DMS79 treated with DMSO at 0.1 percent for 48 hours (cell line): Measurements from ENCODE around the gene SULT1A3.
"Not testable (repeated sequence)": the region's sequence is repeated elsewhere in the genome, so short reads cannot be mapped to it uniquely, and the experiment has no call there.

Source experiments
- DNase-seq: peaks from one replicate; lab custom pipeline; 2025; lab: John Stamatoyannopoulos, UW

The SULT1A3 gene

DNA sequence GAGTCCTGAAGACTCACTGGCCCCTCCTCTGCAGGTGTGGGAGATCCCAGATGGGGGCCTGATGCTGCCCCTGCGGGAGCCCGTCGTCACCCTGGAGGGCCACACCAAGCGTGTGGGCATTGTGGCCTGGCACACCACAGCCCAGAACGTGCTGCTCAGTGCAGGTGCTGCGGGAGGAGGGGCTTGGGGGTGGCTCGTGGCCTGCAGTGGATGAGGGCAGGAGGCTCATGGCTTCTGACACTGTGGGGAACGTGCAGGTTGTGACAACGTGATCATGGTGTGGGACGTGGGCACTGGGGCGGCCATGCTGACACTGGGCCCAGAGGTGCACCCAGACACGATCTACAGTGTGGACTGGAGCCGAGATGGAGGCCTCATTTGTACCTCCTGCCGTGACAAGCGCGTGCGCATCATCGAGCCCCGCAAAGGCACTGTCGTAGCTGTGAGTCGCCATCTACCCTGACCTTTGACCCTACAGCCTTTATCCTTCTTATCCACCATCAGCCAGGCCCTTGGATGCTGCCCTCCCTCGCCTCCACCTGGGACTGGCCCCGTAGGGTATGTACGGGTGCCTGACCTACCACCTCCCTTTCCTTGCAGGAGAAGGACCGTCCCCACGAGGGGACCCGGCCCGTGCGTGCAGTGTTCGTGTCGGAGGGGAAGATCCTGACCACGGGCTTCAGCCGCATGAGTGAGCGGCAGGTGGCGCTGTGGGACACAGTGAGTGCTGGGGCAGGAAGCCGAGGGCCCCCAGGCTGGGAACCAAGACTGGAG is 12.1 kb upstream of the SULT1A3 start:
- no peak for DNase-seq

DNA sequence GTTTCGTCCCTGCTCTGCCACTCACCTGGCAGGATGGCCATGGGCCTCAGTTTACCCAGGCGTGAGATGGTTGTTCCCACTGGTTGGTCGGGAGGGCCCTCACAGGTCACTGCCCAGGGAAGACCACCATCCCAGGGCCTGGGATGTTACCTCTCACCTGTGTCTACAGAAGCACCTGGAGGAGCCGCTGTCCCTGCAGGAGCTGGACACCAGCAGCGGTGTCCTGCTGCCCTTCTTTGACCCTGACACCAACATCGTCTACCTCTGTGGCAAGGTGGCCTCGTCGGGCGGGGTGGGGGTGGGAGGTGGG is 11.5 kb upstream of the SULT1A3 start:
- no peak for DNase-seq

DNA sequence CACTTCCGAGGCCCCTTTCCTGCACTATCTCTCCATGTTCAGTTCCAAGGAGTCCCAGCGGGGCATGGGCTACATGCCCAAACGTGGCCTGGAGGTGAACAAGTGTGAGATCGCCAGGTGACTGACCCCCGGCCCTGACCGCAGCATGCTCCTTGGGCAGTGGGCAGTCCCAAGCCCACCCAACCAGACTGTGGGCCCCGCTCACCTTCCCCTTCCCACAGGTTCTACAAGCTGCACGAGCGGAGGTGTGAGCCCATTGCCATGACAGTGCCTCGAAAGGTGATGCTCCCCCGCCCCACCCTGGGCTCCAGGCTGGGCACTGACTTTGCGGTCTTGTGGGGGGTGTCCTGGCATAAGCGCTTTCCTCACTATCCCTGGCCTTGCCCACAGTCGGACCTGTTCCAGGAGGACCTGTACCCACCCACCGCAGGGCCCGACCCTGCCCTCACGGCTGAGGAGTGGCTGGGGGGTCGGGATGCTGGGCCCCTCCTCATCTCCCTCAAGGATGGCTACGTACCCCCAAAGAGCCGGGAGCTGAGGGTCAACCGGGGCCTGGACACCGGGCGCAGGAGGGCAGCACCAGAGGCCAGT is 11.0 kb upstream of the SULT1A3 start:
- DNase-seq = no peak

DNA sequence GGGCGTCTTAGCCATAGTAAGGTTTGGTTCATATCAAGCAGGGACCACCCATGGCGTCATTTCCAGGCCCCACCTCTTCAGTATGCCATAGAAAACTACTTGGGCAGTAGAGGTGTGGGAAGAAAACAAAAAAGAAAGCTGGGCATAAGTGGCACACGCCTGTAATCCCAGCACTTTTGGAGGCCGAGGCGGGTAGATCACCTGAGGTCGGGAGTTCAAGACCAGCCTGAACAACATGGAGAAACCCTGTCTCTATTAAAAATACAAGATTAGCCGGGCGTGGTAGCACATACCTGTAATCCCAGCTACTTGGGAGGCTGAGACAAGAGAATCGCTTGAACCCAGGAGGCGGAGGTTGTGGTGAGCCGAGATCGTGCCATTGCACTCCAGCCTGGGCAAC is 7.9 kb upstream of the SULT1A3 start:
- DNase-seq = not testable (repeated sequence)

DNA sequence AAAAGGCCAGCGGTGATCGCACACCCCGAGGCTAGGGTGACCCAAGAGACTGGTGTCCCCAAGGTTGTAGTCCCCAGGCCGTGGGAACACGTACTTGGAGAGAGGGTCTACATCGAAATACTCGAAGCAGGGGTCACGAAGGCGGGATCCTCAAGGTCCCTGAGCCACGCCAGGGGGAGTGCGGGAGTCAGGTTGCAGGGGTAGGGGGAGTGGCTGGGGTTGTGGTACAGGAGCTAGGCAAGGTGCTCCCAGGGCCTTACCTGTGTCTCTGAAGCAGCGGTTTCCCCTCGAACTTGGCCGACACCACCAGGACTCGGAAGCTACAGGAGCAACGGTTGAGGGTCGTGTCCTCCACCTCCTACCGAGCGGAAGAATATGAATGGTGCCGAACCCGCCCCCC is 6.0 kb upstream of the SULT1A3 start:
- not testable (repeated sequence) for DNase-seq

DNA sequence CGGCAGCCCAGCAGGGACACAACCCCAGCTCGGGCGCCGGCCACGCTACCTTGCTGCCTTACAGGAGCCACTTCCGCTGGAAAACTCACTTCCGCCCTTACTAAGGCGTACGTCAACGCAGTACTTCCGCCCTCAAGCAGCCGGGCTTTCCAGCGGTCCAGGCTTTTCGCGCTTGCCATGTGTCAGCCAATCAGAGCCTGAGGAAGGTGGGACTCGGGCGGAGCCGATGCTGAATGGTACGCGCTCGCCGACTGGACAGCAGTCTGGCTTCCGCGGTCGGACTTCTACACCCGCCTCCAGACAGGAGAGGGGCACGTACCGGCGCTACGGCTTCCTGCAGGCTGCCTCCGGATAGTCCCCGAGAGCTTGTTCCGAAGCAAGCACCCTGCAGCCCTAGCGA is 5.4 kb upstream of the SULT1A3 start, which contains the start of the genes BOLA2B and SLX1A:
Gene BOLA2B, minus strand, starts transcription at position 52 of the 400 bp plus-strand sequence. CDS start 71 bp downstream, outside the sequence.
Gene SLX1A, plus strand, starts transcription at position 261 of the 400 bp plus-strand sequence. CDS start 210 bp downstream, outside the sequence.
- DNase-seq = not testable (repeated sequence)

DNA sequence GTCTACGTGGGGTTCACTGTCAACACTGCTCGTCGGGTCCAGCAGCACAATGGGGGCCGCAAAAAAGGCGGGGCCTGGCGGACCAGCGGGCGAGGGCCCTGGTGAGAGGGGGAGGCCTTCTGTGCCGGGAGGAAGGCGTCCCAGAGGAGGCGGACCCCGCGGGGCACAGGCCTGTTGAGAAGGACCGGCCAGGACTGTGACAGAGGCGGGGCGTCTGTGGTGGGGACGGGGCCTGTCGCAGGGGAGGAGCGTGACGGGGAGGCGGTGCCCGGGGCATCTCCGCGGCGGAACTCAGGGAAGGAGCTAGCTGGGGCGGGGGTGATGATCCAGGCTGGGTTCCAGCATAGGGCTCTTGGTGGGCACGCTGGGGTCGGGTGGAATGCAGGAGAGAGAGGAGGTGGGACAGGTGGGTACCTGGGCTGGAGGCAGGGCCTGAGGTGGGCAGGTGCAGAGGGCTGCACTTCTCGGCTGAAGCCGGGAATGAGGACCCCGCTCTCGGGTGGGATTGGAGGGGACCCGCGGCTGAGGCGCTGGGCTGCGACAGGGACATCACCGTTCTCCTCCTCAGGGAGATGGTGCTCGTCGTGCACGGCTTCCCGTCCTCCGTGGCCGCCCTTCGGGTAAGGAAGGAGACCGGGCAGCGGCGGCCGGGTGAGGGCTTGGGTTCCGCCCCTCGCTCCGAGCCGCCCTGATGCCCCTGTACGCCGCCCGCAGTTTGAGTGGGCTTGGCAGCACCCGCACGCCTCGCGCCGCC is 4.7 kb upstream of the SULT1A3 start:
- DNase-seq = not testable (repeated sequence)

DNA sequence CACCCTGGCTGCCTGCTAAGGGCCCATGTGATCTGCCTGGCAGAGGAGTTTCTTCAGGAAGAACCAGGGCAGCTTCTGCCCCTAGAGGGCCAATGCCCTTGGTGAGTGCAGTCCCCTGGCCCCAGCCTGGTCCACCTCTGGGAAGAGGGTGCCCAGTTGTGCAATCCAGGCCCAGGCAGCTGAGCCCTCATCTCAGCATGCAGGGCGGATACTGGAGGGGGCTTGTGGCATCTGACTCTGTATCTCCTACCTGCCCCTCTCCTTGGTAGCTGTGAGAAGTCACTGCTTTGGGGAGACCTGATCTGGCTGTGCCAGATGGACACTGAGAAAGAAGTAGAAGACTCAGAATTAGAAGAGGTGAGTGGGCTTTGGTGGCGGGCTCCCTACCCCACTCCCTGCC is 2.1 kb upstream of the SULT1A3 start:
- DNase-seq = not testable (repeated sequence)

DNA sequence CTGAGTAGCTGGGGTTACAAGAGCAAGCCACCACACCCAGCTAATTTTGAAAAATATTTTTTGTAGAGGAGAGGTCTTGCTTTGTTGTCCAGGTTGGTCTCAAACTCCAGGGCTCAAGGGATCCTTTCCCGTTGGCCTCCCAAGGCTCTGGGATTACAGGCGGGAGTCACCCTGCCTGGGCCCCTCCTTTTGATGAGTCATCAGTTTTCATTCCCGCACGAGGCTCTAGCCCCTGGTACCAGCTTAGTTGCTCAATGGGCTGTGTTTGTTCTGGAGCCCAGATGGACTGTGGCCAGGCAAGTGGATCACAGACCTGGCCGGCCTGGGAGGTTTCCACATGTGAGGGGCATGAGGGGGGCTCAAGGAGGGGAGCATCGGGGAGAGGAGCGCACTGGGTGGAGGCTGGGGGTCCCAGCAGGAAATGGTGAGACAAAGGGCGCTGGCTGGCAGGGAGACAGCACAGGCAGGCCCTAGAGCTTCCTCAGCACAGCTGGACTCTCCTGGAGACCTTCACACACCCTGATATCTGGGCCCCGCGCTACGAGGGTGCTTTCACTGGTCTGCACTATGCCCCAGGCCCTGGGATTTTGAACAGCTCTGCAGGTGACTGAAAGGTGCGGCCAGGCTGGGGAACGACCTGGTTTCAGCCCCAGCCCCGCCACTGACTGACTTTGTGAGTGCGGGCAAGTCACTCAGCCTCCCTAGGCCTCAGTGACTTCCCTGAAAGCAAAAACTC is 721 bp downstream of the SULT1A3 start:
- not testable (repeated sequence) for DNase-seq

DNA sequence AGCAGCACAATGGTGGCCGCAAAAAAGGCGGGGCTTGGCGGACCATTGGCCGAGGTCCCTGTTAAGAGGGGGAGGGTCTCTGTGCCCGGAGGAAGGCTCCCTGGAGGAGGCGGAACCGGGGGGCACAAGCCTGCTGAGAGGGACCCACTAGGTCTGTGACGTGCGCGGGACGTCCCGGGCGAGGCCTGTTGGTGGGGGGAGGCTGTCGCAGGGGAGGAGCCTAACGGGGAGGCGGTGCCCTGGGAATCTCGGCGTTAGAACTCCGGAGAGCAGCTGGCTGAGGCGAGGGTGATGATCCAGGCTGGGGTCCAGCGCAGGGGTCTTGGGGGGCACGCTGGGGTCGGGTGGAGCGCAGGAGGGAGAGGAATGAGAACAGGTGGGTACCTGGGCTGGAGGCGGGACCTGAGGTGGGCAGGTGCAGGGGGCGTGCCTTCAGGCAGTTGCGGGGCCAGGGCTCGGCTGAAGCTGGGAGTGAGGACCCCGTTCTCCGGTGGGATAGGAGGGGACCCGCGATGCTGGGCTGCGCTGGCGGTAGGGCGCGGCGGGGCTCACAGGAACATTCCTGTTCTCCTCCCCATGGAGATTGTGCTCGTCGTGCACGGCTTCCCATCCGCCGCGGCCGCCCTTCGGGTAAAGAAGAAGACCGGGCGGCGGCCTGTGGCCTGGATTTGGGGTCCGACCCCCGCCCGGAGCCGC is 6.6 kb downstream of the SULT1A3 start:
- DNase-seq = not testable (repeated sequence)

DNA sequence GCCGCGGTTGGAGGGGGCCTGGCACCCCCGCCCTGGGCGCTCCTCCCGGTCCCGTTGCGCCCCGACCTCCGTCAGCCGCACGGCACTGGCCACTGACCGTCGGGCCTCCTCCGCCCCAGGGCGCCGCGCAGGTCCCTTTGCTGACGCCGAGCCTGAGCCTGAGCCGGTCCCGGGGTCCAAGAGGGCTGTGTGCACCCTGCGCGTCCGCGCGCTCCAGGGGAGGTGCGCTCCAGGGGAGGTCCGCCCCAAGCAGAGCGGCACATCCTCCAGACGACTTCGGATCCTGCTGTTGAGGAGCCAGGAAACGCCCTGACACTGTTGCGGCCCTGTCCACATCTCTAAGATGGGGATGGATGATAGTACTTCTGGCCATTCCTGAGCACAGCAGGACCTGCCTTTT is 7.2 kb downstream of the SULT1A3 start:
- DNase-seq = not testable (repeated sequence)

DNA sequence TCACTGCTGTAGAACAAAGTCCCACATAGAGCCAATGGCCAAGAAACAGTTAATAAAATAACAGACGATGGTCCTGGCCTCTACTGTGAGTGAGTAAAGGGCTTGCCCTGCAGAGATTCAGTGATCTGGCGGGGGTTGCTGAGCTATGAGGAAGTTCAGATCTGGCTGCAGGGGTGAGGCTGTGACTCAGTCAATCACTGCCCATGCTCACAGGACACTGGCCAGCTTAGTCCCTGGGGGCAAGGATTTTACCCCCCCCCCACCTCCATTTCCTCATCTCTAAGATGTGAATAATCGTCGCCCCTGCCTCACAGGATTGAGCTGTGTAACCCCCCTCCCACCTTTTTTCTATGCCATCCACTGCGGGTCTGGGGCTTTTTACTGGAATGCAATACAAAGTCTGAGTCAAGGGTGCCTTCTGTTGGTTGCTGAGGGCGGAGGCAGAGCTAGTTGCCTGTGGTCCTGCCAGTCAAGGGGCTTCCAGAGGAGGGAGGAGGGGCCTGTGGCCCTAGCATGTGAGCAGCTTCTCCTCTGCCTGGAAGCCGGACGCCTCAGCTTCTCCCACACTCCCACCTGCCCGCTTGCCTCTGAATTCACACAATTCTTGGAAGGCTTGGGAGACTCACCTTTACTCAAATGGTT is 8.1 kb downstream of the SULT1A3 start:
- not testable (repeated sequence) for DNase-seq

DNA sequence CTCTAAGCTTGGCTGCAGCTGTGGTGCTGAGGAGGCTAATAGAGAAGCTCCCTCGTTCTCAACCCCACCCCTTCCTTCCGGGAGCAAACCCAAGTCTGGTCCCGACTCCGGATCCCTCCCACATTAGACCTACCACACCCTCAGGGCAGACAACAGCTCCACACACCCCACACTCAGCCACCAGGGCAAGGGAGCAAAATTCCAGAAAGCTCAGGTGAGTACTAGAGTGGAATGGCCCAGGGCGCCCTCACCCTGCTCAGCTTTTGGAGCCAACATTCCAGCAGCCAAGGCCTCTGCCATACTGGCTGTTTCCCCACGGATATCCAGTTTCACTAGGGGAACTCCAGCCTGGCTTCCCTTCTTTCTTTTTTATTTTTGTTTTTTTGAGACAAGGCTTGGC is 10.0 kb downstream of the SULT1A3 start:
- not testable (repeated sequence) for DNase-seq

DNA sequence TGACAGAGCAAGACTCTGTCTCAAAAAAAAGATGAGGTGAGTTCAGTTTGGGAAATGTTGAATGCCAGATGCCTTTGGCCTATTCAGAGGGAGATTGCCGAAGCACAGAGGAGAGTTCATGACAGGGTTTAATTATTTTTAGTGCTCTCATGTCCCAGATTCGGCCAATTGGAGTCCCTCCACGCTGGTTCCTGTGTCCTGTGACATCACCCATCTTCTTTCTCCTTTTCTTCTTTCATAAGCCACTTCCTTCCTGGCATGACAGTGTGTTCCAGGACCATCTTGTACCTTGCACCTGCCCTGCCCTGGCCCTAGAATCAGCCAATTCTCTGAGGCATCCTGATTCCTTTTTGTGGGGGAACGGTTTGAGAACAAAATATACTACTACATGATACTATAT is 12.4 kb downstream of the SULT1A3 start:
- DNase-seq = not testable (repeated sequence)

DNA sequence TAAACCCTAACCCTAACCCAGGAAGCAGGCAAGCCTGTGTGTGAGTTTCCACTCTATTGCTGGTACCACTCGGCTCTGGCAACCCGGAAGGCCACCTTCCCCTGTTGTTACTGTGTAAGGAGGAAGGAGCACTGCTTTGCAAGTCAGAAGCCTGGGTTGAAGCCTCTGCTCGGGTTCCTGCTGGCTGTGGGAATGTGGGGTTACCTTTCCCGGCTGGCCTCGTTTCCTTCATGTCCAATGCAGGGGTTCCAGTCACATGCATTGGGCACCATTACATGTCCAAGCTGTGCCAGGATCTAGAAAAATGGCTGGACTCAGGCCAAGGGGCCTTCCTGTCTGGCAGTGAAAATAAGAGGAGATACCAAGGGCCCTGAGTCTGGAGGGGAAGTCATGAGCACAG is 18.0 kb downstream of the SULT1A3 start:
- DNase-seq = not testable (repeated sequence)

DNA sequence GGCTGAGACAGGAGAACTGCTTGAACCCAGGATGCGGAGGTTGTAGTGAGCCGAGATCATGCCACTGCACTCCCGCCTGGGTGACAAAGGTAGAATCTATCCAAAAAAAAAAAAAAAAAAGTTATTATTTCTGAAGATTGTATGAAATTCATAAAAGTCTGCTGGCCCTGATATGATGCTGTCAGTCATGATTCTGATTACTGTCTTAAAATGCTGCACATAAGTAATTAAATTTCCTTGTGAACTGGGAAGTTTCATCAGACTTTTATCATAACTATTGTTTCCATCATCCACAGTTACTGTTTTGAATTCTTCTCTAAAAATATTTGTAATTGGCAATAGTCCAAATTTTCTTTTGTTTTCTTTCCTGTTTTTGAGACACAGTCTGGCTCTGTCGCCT is 49.3 kb downstream of the SULT1A3 start, which contains the start of gene NPIPB13:
Gene NPIPB13, minus strand, starts transcription at position 101 of the 400 bp plus-strand sequence. CDS start 2,906 bp downstream, outside the sequence.
- DNase-seq = not testable (repeated sequence)
